Measurements from ENCODE around the gene DOCK2. TPM values are rescaled to one million over a fixed set of nuclear protein-coding genes. Genes with fewer than 3 reads are reported as not detected.
A peak's percentile ranks its signal among the peaks of the same experiment; 100 is the strongest.

The DOCK2 gene
- total and polyA plus RNA-seq, 9 of the 15 experiments (the other 6 are each of a cell fraction or from before 2014, with no cell fraction given): 4.5 to 42.6 (median 20.5) TPM

- TF ChIP-seq, protein P1, sequence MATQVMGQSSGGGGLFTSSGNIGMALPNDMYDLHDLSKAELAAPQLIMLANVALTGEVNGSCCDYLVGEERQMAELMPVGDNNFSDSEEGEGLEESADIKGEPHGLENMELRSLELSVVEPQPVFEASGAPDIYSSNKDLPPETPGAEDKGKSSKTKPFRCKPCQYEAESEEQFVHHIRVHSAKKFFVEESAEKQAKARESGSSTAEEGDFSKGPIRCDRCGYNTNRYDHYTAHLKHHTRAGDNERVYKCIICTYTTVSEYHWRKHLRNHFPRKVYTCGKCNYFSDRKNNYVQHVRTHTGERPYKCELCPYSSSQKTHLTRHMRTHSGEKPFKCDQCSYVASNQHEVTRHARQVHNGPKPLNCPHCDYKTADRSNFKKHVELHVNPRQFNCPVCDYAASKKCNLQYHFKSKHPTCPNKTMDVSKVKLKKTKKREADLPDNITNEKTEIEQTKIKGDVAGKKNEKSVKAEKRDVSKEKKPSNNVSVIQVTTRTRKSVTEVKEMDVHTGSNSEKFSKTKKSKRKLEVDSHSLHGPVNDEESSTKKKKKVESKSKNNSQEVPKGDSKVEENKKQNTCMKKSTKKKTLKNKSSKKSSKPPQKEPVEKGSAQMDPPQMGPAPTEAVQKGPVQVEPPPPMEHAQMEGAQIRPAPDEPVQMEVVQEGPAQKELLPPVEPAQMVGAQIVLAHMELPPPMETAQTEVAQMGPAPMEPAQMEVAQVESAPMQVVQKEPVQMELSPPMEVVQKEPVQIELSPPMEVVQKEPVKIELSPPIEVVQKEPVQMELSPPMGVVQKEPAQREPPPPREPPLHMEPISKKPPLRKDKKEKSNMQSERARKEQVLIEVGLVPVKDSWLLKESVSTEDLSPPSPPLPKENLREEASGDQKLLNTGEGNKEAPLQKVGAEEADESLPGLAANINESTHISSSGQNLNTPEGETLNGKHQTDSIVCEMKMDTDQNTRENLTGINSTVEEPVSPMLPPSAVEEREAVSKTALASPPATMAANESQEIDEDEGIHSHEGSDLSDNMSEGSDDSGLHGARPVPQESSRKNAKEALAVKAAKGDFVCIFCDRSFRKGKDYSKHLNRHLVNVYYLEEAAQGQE (IDR thresholded peaks at IDR 0.05; ENCODE audit: borderline replicate concordance): peak; percentile 64
- TF ChIP-seq, protein P1 (CRISPR knock-in tag; IDR thresholded peaks at IDR 0.05; ENCODE audit: low read depth): no peak
- peak; percentile 55 to 84 for TF ChIP-seq RAD21 (CRISPR knock-in tag; conservative IDR thresholded peaks at IDR 0.05 in 1 of 2, IDR thresholded peaks at IDR 0.05 in 1 of 2)
- no peak for TF ChIP-seq ETV5 (CRISPR knock-in tag; IDR thresholded peaks at IDR 0.05; ENCODE audit: low read depth)
Observed at GRCh38 chr5:169701910-169702451, 64.9 kb downstream of the DOCK2 start (continued).

Measured in K562 (cell line).